LNCAP (cell line): Measurements from ENCODE around the gene CEP295NL.

Source experiments
- CTCF ChIP-seq: fragments of 450-650 bp; IDR thresholded peaks from 2 replicates; pipeline ENCODE4 v1.5.1; 2017; ENCODE audit warnings: mild to moderate bottlenecking

CEP295NL gene

GRCh38 chr17:78925234-78925633, 22.2 kb upstream of the CEP295NL start, which contains the start of gene TIMP2:
Gene TIMP2 (minus strand): TSS chr17:78925387. CDS start chr17:78925088, 299 bp downstream.
- TF ChIP-seq CTCF, result no peak

- TF ChIP-seq CTCF, result no peak
Observed at GRCh38 chr17:78924481-78925151, 21.6 kb upstream of the CEP295NL start.

- TF ChIP-seq CTCF, result no peak
Observed at GRCh38 chr17:78923660-78924453, 20.9 kb upstream of the CEP295NL start.

- no peak for TF ChIP-seq CTCF
Observed at GRCh38 chr17:78922816-78923498, 20.0 kb upstream of the CEP295NL start.

- TF ChIP-seq CTCF, result no peak
Observed at GRCh38 chr17:78921437-78921971, 18.5 kb upstream of the CEP295NL start.

- no peak for TF ChIP-seq CTCF
Observed at GRCh38 chr17:78920528-78920927, 17.5 kb upstream of the CEP295NL start.

- no peak for TF ChIP-seq CTCF
Observed at GRCh38 chr17:78919861-78920450, 17.0 kb upstream of the CEP295NL start.
